ENCODE results near the gene PICALM. TPM values are rescaled to one million over a fixed set of nuclear protein-coding genes. Genes with fewer than 3 reads are reported as not detected.

PICALM gene
- total and polyA plus RNA-seq, 10 of the 15 experiments (the other 5 are each of a cell fraction or from before 2014, with no cell fraction given): 4.3 to 150 (median 41.8) TPM

DNA sequence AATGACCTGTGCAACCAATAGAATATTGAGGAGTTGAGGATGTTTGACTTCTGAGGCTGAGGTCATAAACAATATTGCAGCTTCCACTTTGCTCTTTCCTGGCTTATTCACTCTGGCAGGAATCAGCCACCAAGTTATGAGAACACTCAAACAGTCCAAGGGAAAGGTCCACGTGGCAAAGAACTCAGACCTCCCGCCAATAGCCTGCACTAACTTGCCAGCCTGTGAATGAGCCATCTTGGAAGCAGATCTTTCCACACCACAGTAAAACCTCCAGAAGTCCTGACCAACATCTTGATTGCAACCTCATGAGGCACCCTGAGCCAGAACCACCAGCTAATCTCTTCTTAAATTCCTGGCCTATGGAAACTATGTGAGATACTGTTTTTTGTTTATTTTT lies 22.7 kb upstream of the PICALM start:
- FAIRE-seq (no peak), ATAC-seq (no peak), DNase-seq (ENCODE audit: low read depth, low spot score) (no peak)
- no peak overlapping the region for H3K4me3 ChIP-seq
- ChIA-PET SMC1A (ENCODE audit: uncharacterized antibody, unreplicated experiment) (no interaction called here), RAD21 (ENCODE audit: unreplicated experiment) (no interaction called here), CTCF (no interaction called here), POLR2A (no interaction called here)
- H3K4me1 ChIP-seq (ENCODE audit: control insufficient read depth, insufficient read depth, low read length): no peaks in the 10 kb centered on the region
- no peak overlapping the region for H3K9ac ChIP-seq (ENCODE audit: control insufficient read depth, insufficient read depth, low read length)
- no peak overlapping the region for H3K4me2 ChIP-seq (ENCODE audit: control insufficient read depth, insufficient read depth)
- 64% methylated on average over 2 of the region's 2 CpGs for WGBS (ENCODE audit: insufficient coverage, insufficient replicate concordance, low lambda C conversion rate, missing lambda C conversion rate)
- H3K27ac ChIP-seq (ENCODE audit: control insufficient read depth, insufficient read depth): no peak overlapping the region
- no peaks in the 10 kb centered on the region for H4K20me1 ChIP-seq (ENCODE audit: control insufficient read depth, insufficient read depth)
- TF ChIP-seq IKZF1 (conservative IDR thresholded peaks at IDR 0.05): no peak
- TF ChIP-seq, protein P1, sequence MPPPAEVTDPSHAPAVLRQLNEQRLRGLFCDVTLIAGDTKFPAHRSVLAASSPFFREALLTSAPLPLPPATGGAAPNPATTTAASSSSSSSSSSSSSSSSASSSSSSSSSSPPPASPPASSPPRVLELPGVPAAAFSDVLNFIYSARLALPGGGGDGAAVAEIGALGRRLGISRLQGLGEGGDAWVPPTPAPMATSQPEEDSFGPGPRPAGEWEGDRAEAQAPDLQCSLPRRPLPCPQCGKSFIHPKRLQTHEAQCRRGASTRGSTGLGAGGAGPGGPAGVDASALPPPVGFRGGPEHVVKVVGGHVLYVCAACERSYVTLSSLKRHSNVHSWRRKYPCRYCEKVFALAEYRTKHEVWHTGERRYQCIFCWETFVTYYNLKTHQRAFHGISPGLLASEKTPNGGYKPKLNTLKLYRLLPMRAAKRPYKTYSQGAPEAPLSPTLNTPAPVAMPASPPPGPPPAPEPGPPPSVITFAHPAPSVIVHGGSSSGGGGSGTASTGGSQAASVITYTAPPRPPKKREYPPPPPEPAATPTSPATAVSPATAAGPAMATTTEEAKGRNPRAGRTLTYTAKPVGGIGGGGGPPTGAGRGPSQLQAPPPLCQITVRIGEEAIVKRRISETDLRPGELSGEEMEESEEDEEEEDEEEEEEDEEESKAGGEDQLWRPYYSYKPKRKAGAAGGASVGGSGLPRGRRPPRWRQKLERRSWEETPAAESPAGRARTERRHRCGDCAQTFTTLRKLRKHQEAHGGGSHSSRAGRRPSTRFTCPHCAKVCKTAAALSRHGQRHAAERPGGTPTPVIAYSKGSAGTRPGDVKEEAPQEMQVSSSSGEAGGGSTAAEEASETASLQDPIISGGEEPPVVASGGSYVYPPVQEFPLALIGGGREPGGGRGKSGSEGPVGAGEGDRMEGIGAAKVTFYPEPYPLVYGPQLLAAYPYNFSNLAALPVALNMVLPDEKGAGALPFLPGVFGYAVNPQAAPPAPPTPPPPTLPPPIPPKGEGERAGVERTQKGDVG (CRISPR knock-in tag; IDR thresholded peaks at IDR 0.05): no peak
- TF ChIP-seq, protein P2, sequence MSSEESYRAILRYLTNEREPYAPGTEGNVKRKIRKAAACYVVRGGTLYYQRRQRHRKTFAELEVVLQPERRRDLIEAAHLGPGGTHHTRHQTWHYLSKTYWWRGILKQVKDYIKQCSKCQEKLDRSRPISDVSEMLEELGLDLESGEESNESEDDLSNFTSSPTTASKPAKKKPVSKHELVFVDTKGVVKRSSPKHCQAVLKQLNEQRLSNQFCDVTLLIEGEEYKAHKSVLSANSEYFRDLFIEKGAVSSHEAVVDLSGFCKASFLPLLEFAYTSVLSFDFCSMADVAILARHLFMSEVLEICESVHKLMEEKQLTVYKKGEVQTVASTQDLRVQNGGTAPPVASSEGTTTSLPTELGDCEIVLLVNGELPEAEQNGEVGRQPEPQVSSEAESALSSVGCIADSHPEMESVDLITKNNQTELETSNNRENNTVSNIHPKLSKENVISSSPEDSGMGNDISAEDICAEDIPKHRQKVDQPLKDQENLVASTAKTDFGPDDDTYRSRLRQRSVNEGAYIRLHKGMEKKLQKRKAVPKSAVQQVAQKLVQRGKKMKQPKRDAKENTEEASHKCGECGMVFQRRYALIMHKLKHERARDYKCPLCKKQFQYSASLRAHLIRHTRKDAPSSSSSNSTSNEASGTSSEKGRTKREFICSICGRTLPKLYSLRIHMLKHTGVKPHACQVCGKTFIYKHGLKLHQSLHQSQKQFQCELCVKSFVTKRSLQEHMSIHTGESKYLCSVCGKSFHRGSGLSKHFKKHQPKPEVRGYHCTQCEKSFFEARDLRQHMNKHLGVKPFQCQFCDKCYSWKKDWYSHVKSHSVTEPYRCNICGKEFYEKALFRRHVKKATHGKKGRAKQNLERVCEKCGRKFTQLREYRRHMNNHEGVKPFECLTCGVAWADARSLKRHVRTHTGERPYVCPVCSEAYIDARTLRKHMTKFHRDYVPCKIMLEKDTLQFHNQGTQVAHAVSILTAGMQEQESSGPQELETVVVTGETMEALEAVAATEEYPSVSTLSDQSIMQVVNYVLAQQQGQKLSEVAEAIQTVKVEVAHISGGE (CRISPR knock-in tag; IDR thresholded peaks at IDR 0.05): no peak
- TF ChIP-seq, protein P3, sequence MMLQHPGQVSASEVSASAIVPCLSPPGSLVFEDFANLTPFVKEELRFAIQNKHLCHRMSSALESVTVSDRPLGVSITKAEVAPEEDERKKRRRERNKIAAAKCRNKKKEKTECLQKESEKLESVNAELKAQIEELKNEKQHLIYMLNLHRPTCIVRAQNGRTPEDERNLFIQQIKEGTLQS (IDR thresholded peaks at IDR 0.05; ENCODE audit: borderline replicate concordance, extremely low read depth, low read depth, low read length): no peak
- no peak for TF ChIP-seq SREBF2 (IDR thresholded peaks at IDR 0.05; ENCODE audit: low read length)
- TF ChIP-seq, protein P4, sequence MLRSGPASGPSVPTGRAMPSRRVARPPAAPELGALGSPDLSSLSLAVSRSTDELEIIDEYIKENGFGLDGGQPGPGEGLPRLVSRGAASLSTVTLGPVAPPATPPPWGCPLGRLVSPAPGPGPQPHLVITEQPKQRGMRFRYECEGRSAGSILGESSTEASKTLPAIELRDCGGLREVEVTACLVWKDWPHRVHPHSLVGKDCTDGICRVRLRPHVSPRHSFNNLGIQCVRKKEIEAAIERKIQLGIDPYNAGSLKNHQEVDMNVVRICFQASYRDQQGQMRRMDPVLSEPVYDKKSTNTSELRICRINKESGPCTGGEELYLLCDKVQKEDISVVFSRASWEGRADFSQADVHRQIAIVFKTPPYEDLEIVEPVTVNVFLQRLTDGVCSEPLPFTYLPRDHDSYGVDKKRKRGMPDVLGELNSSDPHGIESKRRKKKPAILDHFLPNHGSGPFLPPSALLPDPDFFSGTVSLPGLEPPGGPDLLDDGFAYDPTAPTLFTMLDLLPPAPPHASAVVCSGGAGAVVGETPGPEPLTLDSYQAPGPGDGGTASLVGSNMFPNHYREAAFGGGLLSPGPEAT (IDR thresholded peaks at IDR 0.05; ENCODE audit: low read depth): no peak
- no peak for TF ChIP-seq CHD1 (IDR thresholded peaks at IDR 0.05; ENCODE audit: low read depth, low read length)
- TF ChIP-seq RFX5 (IDR thresholded peaks at IDR 0.05; ENCODE audit: low read depth, low read length): no peak
- TF ChIP-seq ZNF274 (IDR thresholded peaks at IDR 0.05; ENCODE audit: insufficient read depth, insufficient read length): no peak
- TF ChIP-seq RUNX3 (IDR thresholded peaks at IDR 0.05; ENCODE audit: low read length): no peak
- no peak for TF ChIP-seq STAT1 (conservative IDR thresholded peaks at IDR 0.05)
- no peak for TF ChIP-seq MYC (IDR thresholded peaks at IDR 0.05; ENCODE audit: insufficient read depth, insufficient read length, insufficient replicate concordance, low read length, severe bottlenecking)
- TF ChIP-seq NFIC (IDR thresholded peaks at IDR 0.05; ENCODE audit: low read depth, low read length): no peak
- TF ChIP-seq NFYB (IDR thresholded peaks at IDR 0.05; ENCODE audit: insufficient read depth, low read depth, low read length): no peak
- in situ Hi-C loops (cut with MboI) (no loop called here), intact Hi-C loops (cut with micrococcal nuclease; ENCODE audit: unreplicated experiment) (no loop called here)
- H3K36me3 ChIP-seq (ENCODE audit: control insufficient read depth in 2 of 2, insufficient read depth in 2 of 2, low read length in 1 of 2): no peaks in the 10 kb centered on the region
- H3K27me3 ChIP-seq (replicated peaks in 1 of 2; ENCODE audit: control insufficient read depth in 2 of 2, insufficient read depth in 2 of 2, low read length in 1 of 2): no peaks in the 10 kb centered on the region
- no peak overlapping the region for H2AFZ ChIP-seq (ENCODE audit: control insufficient read depth, low read depth, low read length)
- H3K79me2 ChIP-seq (ENCODE audit: control insufficient read depth, insufficient read depth, low read length): no peaks in the 10 kb centered on the region
- no TSS peak for BruUV-seq (replicated peaks)
- no peaks in the 10 kb centered on the region for H3K9me3 ChIP-seq (replicated peaks; ENCODE audit: control insufficient read depth, insufficient read depth, low read length)

All from GM12878 (cell line).